ENCODE results near the gene DGKE. TPM values are rescaled to one million over a fixed set of nuclear protein-coding genes. Genes with fewer than 3 reads are reported as not detected.

Gene DGKE
- total and polyA plus RNA-seq, 2 experiments from 2014 or later, result 1.2 to 5.5 TPM

- Histone ChIP-seq H3K4me2 (no peak overlapping the region), H3K4me3 (no peak overlapping the region), H3K27me3 (no peaks in the 10 kb centered on the region), H3K9me3 (ENCODE audit: low read depth) (no peaks in the 10 kb centered on the region), H3K36me3 (replicated peaks; ENCODE audit: insufficient read depth, low read depth) (no peaks in the 10 kb centered on the region), H4K20me1 (ENCODE audit: insufficient read depth, poor library complexity, severe bottlenecking) (no peaks in the 10 kb centered on the region), H2AFZ (no peak overlapping the region), H3K79me2 (no peaks in the 10 kb centered on the region), H3K9me2 (replicated peaks; ENCODE audit: insufficient read depth) (no peaks in the 10 kb centered on the region), H3K4me1 (ENCODE audit: insufficient read depth) (no peaks in the 10 kb centered on the region), H3K27ac (no peak overlapping the region)
- no peak for DNase-seq (ENCODE audit: low spot score)
- no peak for TF ChIP-seq CTCF (IDR thresholded peaks at IDR 0.05; ENCODE audit: poor library complexity)
- TF ChIP-seq EZH2 (IDR thresholded peaks at IDR 0.05; ENCODE audit: borderline replicate concordance), result no peak
- no peak for TF ChIP-seq EZH2phosphoT487 (IDR thresholded peaks at IDR 0.05; ENCODE audit: low read depth, severe bottlenecking, unreplicated experiment)
- 89% methylated on average over 12 of the region's 12 CpGs for WGBS (ENCODE audit: low lambda C conversion rate, missing lambda C conversion rate)
Observed at GRCh38 chr17:56810891-56811775, 22.8 kb upstream of the DGKE start.

DNA sequence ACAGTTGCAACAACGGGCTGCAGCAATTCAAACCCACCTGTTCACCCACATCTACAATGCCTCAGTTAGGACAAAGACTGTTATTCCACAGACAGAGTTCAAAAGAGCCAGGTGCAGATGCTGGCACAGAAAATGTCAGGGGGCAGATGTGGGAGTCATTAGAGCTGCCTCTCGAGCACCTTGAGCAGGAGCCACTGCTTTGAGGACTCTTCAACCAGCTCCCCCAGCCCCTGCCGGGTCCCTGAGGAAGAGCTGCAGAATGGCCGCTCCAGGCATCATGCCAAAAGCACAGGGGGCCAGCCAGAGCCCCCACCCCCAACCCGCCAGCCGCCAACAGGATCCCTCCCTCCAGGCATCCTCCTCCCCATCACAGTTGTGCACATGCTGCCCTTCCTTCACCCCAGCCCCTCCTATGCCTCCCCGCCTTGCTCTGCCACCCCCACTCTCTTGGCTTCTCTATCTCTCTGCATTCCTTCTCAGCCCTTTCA, 21.0 kb upstream of the DGKE start:
- TF ChIP-seq EZH2phosphoT487 (IDR thresholded peaks at IDR 0.05; ENCODE audit: low read depth, severe bottlenecking, unreplicated experiment), result no peak
- TF ChIP-seq CTCF (IDR thresholded peaks at IDR 0.05; ENCODE audit: poor library complexity), result no peak
- no peaks in the 10 kb centered on the region for H3K36me3 ChIP-seq (replicated peaks; ENCODE audit: insufficient read depth, low read depth)
- no peak overlapping the region for H2AFZ ChIP-seq

DNA sequence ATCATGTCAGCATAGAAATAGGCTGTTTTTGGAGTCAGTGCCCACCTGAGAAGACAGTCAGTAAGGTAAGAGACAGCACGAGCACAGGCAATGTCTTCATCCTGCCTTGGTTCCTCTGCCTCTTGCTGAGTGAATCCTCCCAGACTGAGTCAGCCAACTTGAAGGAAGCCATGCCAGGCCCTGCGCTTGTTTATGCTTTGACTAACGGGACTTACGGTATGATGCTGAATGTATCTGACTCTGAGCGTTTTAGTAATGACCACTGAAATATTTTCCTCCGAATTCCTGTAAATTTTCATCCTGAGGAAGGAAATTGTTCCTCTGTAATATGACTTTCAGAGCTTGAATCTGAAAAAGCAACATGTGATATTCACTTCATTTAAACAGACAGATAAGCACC, 18.2 kb upstream of the DGKE start:
- H3K4me3 ChIP-seq, result no peak overlapping the region
- no peaks in the 10 kb centered on the region for H3K4me1 ChIP-seq (ENCODE audit: insufficient read depth)
- H3K36me3 ChIP-seq (replicated peaks; ENCODE audit: insufficient read depth, low read depth), result no peaks in the 10 kb centered on the region
- WGBS (ENCODE audit: low lambda C conversion rate, missing lambda C conversion rate), result 70% methylated on average over 6 of the region's 6 CpGs
- H4K20me1 ChIP-seq (ENCODE audit: insufficient read depth, poor library complexity, severe bottlenecking), result no peaks in the 10 kb centered on the region
- no peaks in the 10 kb centered on the region for H3K27me3 ChIP-seq
- no peaks in the 10 kb centered on the region for H3K79me2 ChIP-seq
- no peak for TF ChIP-seq CTCF (IDR thresholded peaks at IDR 0.05; ENCODE audit: poor library complexity)
- TF ChIP-seq EZH2phosphoT487 (IDR thresholded peaks at IDR 0.05; ENCODE audit: low read depth, severe bottlenecking, unreplicated experiment), result no peak
- TF ChIP-seq EZH2 (IDR thresholded peaks at IDR 0.05; ENCODE audit: borderline replicate concordance), result no peak
- no peak overlapping the region for H3K27ac ChIP-seq
- H2AFZ ChIP-seq, result no peak overlapping the region
- no peak overlapping the region for H3K4me2 ChIP-seq
- H3K9me3 ChIP-seq (ENCODE audit: low read depth), result no peaks in the 10 kb centered on the region
- no peaks in the 10 kb centered on the region for H3K9me2 ChIP-seq (replicated peaks; ENCODE audit: insufficient read depth)
- no peak for DNase-seq (ENCODE audit: low spot score)

More for the DNA sequence above, 21.0 kb upstream of the DGKE start:
- no peaks in the 10 kb centered on the region for H3K9me2 ChIP-seq (replicated peaks; ENCODE audit: insufficient read depth)
- H3K9me3 ChIP-seq (ENCODE audit: low read depth), result no peaks in the 10 kb centered on the region
- H3K27ac ChIP-seq, result no peak overlapping the region
- no peak overlapping the region for H3K4me2 ChIP-seq
- no peak for DNase-seq (ENCODE audit: low spot score)
- H3K79me2 ChIP-seq, result no peaks in the 10 kb centered on the region
- H3K27me3 ChIP-seq, result no peaks in the 10 kb centered on the region
- H3K4me1 ChIP-seq (ENCODE audit: insufficient read depth), result no peaks in the 10 kb centered on the region
- no peaks in the 10 kb centered on the region for H4K20me1 ChIP-seq (ENCODE audit: insufficient read depth, poor library complexity, severe bottlenecking)
- H3K4me3 ChIP-seq, result no peak overlapping the region
- WGBS (ENCODE audit: low lambda C conversion rate, missing lambda C conversion rate), result 69% methylated on average over 5 of the region's 7 CpGs
